Sigmoid colon (tissue), 4 donors: ENCODE measurements around the gene CCNI2.

Experiments used
- CTCF ChIP-seq, 4 experiments: fragments of 450-650 bp in 3 of 4; fragments of 200-600 bp in 1 of 4; IDR thresholded peaks; one replicate each; pipeline ENCODE4 v1.5.1; 2016 to 2019; ENCODE audit warnings: antibody characterized with exemption in 4 of 4, mild to moderate bottlenecking in 3 of 4, moderate library complexity in 2 of 4
- EP300 ChIP-seq, 4 donors: sonication (generic); formaldehyde crosslinking; IDR thresholded peaks; one replicate each; pipeline ENCODE4 v1.6.1; 2017; ENCODE audit warnings: antibody characterized with exemption in 4 of 4
- POLR2A ChIP-seq, 2 donors: fragments of 450-650 bp; IDR thresholded peaks; one replicate each; pipeline ENCODE4 v1.6.1; 2016; ENCODE audit warnings: antibody characterized with exemption in 2 of 2, mild to moderate bottlenecking in 2 of 2, moderate library complexity in 2 of 2
- POLR2AphosphoS5 ChIP-seq, 4 donors: sonication (generic); formaldehyde crosslinking; IDR thresholded peaks; one replicate each; pipeline ENCODE4 v1.6.1; 2017; ENCODE audit warnings: antibody characterized with exemption in 4 of 4

GRCh38 chr5:132747616-132748440, 602 bp downstream of the CCNI2 start:
- TF ChIP-seq POLR2A (IDR thresholded peaks at IDR 0.05) (no peak), CTCF (IDR thresholded peaks at IDR 0.05) (no peak), EP300 (IDR thresholded peaks at IDR 0.05) (no peak), POLR2AphosphoS5 (IDR thresholded peaks at IDR 0.05) (no peak)
